SH-SY5Y (cell line): ENCODE data around the gene FOXR1.

Experiments used
- GATA2 ChIP-seq: IDR thresholded peaks from 2 replicates; pipeline ENCODE4 v1.6.1; 2011; ENCODE audit warnings: mild to moderate bottlenecking, low read depth, low read length
- GATA3 ChIP-seq: IDR thresholded peaks from 2 replicates; pipeline ENCODE4 v1.6.1; 2011; ENCODE audit warnings: low read depth, mild to moderate bottlenecking, low read length, moderate library complexity

FOXR1 gene

DNA sequence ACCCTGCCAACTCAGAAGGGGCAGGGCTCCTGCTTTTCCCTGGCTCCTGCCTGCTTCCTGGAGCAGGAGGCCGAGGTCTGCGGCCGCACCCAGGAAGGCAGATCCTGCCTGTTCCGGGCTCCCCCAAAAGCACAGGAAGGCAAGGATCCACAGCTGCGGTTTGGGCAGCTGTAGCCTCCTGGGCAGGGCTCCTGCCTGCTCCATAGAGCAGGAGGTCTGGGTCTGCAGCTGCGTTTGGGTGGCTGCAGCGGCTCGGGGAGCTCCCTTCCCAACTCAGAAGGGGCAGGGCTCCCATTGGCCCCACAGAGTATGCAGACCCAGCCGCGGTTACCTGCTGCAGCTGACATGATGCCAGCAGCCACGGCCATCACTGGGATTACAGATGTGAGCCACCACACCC lies 10.0 kb upstream of the FOXR1 start:
- TF ChIP-seq GATA3: no peak
- TF ChIP-seq GATA2: no peak

DNA sequence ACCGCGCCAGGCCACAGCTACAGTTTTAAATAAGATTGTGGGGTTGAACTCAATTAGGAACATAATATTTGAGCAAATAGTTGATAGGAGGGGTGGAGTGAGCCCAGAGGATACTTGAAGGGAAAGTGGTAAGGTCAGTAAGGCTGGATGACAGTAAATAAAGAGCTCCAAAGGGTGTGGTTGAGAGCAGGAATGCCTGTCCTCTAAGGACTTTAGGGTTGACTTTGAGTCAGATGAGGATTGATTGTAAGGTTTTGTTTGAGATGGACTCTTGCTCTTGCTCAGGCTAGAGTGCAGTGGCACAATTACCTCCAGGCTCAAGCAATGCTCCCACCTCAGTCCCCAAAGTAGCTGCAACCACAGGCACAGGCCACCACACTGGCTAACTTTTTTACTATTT lies 2.4 kb downstream of the FOXR1 start:
- TF ChIP-seq GATA2: no peak
- TF ChIP-seq GATA3: no peak

DNA sequence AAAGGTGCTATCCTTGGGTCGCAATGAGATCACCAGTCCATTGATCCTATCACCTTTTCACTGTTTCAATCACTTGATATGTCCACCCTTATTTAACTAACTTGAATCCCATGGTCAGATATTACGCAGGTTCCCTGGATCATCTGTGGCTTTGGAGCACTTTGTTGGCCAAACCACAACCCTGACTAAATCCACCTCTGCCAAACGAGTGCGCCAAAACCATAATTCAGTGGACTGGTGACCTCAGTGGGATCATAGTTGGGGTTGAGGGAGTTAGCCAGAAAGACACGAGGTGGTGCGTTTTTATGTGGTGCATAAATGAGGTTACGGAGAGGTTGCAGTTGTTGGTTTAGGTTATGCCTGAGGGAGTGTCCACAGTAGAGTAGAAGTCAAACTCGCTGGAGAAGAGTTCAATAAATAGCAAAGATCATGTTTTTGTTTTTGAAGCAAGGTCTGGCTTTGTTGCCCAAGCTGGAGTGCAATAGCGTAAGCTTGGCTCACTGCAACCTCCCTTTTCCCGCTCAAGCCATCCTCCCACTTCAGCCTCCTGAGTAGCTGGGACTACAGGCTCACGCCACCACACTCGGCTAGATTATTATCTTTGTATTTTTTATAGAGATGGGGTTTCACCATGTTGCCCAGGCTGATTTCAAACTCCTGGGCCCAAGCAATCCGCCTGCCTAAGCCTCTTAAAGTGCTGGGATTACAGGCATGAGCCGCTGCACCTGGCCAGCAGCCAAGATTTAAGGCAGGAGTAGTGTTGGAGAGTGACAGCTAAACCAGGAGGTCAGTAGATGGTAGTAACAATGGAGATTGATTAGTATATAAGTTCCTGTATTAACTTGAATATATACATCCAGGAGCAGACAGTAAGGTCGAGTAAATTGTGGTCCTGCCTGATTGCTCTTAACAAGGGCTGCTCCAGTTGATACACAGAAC lies 4.5 kb downstream of the FOXR1 start:
- TF ChIP-seq GATA3: no peak

DNA sequence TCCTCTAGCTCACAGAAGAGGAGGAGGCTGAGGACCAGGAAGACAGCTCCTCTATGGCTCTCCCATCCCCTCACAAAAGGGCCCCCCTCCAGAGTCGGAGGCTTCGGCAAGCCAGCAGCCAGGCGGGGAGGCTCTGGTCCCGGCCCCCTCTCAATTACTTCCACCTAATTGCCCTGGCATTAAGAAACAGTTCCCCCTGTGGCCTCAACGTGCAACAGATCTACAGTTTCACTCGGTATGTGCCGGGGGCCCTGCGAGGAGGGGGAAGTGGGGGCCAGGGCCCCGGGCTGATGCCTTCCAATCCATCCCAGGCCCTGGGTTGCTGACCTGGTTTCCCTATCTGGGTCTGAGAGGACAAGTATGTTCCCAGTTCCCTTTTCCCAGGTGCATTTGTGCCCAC lies 7.9 kb downstream of the FOXR1 start:
- TF ChIP-seq GATA3 (no peak), GATA2 (no peak)

DNA sequence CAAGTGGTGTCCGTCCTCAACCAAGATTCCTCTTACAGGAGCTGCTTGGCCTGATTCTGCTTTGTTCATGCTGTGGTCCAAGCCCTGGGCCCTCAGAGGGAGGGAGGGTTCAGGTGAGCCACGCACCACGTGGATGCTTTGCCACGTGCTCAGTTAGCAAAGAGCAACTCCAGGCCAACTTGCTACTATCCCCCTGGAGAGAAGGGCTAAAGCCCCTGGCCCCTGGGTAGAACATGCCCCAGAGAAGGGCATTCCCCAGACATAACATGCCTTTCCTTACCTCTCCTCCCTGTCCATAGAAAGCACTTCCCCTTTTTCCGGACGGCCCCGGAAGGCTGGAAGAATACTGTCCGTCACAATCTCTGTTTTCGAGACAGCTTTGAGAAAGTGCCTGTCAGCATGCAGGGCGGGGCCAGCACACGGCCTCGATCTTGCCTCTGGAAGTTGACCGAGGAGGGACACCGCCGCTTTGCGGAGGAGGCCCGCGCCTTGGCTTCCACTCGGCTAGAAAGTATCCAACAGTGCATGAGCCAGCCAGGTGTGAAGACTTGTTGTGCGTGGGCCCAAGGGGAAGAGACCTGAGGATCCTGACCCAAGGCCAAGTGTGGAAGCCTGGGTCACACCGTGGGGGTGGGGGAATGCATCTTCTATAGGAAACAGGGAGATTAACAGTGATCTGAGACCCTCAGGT lies 8.8 kb downstream of the FOXR1 start:
- TF ChIP-seq GATA2 (no peak), GATA3 (no peak)

DNA sequence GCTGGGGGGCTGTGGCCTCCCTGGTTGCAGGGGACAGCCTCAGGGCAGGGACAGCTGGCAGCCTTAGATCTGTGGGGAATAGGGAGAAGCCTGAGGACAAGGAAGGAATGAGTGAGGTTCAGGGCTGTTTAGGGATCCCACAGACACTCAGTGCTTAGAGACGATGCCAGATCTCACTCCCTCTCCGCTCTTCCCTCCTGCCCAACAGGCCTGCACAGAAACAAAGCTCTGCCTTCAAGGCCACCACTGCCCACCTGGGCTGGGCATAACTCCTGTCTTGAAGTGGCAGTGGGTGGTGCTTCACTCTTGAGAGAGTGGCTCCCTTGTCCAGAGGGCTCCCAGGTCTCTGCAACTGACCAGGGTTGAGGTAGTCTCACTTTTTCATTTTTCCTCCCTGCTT lies 13.3 kb downstream of the FOXR1 start:
- TF ChIP-seq GATA3 (no peak), GATA2 (no peak)

DNA sequence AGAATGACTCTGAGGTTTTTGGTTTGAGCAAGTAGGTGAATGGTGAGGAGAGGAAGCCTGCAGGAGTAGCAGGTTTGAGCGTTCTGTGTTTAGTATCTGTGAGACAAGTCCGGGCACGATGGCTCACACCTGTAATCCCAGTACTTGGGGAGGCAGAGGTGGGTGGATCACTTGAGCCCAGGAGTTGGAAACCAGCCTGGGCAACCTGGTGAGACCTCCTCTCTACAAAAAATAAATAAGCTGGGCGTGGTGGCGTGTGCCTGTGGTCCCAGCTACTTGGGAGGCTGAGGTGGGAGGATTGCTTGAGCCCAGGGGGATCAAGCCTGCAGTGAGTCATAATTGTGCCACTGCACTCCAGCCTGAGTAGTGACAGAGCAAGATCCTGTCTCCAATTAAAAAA lies 16.7 kb downstream of the FOXR1 start:
- TF ChIP-seq GATA3 (no peak), GATA2 (no peak)

DNA sequence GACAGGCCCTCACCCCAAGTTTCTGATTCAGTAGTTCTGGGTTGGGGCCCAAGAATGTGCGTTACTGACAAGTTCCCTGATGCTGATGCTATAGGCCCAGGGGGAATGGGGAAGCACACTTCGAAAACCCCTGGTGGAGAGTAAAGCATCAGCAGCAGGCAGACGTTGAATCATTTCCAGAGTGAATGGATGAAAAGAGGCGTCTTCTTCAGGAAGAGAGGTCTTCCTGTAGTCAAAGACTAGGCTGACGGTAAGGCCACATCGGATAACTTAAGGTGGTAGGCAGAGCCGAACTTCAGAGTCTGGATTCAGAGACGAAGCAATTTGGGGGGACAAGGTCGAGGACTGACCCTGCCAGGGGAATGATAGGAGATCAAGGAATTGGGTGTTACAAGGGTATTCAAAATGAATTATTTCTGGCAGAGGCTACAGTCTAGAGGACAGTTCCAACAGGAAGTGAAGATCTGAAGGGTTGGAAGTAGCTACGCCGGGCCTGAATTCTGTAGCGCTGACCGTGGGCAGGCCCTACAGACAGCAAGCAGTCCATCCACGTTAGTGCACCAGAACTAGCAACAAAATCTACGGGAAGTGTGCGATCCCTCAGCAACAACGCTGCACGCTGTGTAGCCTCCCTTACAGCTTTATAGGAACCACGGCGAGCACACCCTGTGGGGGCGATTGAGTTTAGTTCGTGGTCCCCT lies 25.5 kb downstream of the FOXR1 start:
- TF ChIP-seq GATA3 (no peak), GATA2 (no peak)

DNA sequence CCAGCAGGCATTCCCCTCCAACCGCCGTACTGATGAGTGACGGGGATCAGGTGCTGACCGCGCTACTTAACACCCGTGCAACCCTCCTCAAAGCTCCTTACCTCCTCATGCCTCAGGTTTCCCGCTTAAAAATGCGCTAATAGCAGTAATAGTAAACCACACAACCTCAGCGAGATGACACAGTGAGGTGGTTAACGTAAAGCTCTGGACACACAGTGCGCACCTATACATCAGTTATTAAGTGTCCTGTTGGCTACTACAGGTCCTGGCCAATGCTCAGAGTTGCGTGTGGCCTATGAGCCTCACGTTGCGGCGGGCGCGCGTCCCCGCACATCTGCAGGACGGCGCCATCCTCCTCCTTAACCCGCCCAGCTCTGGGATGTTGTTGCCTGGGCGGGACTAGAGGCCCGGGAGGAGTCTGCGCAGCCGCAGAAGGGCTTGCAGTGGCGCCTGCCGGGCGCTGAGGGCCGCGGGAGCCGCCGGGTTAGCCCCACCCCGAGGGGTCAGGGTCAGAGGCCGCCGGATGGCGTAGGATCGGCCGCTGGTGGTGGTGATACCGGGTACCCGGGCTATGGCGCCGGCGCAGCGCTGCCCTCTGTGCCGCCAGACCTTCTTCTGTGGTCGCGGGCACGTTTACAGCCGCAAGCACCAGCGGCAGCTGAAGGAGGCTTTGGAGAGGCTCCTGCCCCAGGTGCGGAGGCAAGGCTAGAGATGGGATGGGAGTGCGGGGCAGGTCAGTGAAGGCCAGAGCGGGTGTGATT lies 26.2 kb downstream of the FOXR1 start, which contains the start of gene CENATAC:
CENATAC (plus strand) TSS at position 512 of the 761 bp plus-strand sequence; CDS start at position 572, 60 bp downstream.
- TF ChIP-seq GATA3 (no peak), GATA2 (no peak)

DNA sequence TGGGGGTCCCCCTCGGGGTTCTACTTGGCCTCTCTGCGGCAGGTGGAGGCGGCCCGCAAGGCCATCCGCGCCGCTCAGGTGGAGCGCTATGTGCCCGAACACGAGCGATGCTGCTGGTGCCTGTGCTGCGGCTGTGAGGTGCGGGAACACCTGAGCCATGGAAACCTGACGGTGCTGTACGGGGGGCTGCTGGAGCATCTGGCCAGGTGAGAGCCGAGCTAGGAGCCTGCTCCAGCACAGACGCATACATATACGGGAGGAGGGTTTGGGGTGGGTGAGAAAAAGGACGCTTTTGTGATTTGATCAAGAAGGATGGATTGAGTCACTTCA lies 26.8 kb downstream of the FOXR1 start:
- no peak for TF ChIP-seq GATA3
- no peak for TF ChIP-seq GATA2

DNA sequence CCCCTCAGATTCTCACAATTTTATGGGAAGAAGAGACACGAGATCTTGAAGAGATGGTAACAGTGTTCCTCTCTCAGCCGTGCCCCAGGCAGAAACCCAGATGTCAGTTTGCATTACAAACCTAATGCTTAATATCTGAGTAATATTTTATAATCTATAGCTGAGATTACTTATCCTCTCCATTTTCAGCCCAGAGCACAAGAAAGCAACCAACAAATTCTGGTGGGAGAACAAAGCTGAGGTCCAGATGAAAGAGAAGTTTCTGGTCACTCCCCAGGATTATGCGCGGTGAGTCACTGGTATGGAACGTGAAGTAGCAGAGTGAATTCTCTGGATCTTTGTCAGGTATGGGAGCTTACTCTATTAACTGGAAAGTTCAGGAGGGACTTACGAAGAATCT lies 27.3 kb downstream of the FOXR1 start:
- no peak for TF ChIP-seq GATA2
- TF ChIP-seq GATA3: no peak

DNA sequence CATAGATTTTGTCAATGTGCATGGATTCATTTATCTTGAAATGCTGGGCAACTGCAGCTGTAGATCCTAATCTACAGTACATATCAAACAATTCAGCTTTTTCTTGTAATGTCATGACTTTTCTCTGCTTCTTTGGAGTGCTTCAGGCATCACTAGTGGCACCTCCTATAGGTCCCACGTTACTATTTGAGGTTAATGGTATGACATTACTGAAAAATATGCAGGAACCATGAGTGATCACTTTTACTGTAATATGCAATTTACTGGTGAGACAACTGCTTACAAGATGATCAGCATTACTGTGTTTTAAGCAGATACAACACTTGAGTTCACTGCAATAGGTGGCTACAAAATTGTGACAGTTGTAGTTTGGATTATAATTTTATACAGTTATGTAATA lies 29.3 kb downstream of the FOXR1 start:
- TF ChIP-seq GATA2 (0 out of 2 replicates have a peak, but pooled peaks have one; percentile 43), GATA3 (no peak; the same call in 1 of the 2 replicates)

DNA sequence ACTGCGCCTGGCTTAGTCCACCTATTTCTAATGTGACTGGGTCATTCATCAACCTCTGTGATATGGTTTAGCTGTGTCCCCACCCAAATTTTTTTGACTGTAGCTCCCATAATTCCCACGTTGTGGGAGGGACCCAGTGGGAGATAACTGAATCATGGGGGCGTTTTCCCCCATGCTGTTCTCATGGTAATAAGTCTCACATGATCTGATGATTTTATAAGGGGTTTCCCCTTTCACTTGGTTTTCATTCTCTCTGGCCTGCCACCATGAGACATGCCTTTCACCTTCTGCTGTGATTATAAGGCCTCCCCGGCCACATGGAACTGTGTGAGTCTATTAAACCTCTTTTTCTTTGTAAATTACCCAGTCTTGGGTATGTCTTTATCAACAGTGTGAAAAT lies 35.1 kb downstream of the FOXR1 start:
- TF ChIP-seq GATA3 (no peak), GATA2 (no peak)

DNA sequence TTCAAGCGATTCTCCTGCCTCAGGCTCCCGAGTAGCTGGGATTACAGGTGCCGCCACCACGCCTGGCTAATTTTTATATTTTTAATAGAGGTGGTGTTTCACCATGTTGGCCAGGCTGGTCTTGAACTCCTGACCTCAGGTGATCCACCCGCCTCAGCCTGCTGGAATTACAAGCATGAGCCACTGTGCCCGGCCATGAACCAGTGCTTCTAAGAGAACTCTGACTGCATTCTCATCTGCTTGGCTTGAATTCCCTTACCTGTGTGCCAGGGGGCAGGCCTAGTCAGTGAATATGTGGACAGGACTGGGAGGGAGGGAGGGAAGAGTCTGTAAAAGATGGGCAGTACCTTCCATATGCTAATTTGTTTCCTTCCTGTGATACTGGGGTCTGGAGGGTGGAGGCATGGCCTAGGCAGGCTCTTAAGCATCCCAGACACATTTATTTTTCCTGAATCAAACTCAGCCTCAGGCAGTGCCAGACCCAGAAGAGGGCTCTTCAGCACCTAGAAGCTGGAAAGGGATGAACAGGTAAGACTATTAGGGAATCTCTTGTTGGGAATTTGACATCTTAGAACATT lies 40.0 kb downstream of the FOXR1 start:
- TF ChIP-seq GATA2 (no peak), GATA3 (no peak)
